HEK293 (cell line): ENCODE measurements around the gene FGD5.
A peak's percentile ranks its signal among the peaks of the same experiment; 100 is the strongest.

Source experiments
- BCL11A ChIP-seq: fragments of 450-650 bp; formaldehyde crosslinking; IDR thresholded peaks from 2 replicates; pipeline ENCODE4 v1.5.1; 2016; ENCODE audit warnings: low read depth, missing biosample characterization, missing genetic modification characterization
- BCL11B ChIP-seq: fragments of 450-650 bp; formaldehyde crosslinking; IDR thresholded peaks from 2 replicates; pipeline ENCODE4 v1.5.1; 2016; ENCODE audit warnings: low read depth, missing biosample characterization, missing genetic modification characterization
- BCL6B ChIP-seq: fragments of 450-650 bp; formaldehyde crosslinking; IDR thresholded peaks from 2 replicates; pipeline ENCODE4 v1.5.1; 2017; ENCODE audit warnings: missing biosample characterization, missing genetic modification characterization
- EGR2 ChIP-seq: fragments of 450-650 bp; formaldehyde crosslinking; IDR thresholded peaks from 2 replicates; pipeline ENCODE4 v1.5.1; 2016; ENCODE audit warnings: low read depth, missing biosample characterization, missing genetic modification characterization
- GLIS2 ChIP-seq: fragments of 450-650 bp; formaldehyde crosslinking; IDR thresholded peaks from 2 replicates; pipeline ENCODE4 v1.5.1; 2016; ENCODE audit warnings: missing biosample characterization, missing genetic modification characterization
- HIC1 ChIP-seq: fragments of 450-650 bp; formaldehyde crosslinking; IDR thresholded peaks from 2 replicates; pipeline ENCODE4 v1.5.1; 2016; ENCODE audit warnings: missing biosample characterization, missing genetic modification characterization
- HOXA7 ChIP-seq: sonication (generic); formaldehyde crosslinking; IDR thresholded peaks from 2 replicates; pipeline ENCODE4 v1.8.1; 2022; ENCODE audit warnings: missing genetic modification reagents, borderline replicate concordance
- HOXD13 ChIP-seq: sonication (generic); formaldehyde crosslinking; IDR thresholded peaks from 2 replicates; pipeline ENCODE4 v1.8.0; 2022; ENCODE audit warnings: missing genetic modification reagents, borderline replicate concordance
- MEIS1 ChIP-seq: sonication (generic); formaldehyde crosslinking; IDR thresholded peaks from 2 replicates; pipeline ENCODE4 v1.8.1; 2022; ENCODE audit warnings: missing genetic modification reagents, mild to moderate bottlenecking, borderline replicate concordance
- OVOL3 ChIP-seq: fragments of 450-650 bp; formaldehyde crosslinking; IDR thresholded peaks from 2 replicates; pipeline ENCODE4 v1.5.1; 2016; ENCODE audit warnings: missing biosample characterization, missing genetic modification characterization
- RBAK ChIP-seq: fragments of 450-650 bp; formaldehyde crosslinking; IDR thresholded peaks from 2 replicates; pipeline ENCODE4 v1.5.1; 2016; ENCODE audit warnings: missing biosample characterization, missing genetic modification characterization
- WT1 ChIP-seq: fragments of 450-650 bp; formaldehyde crosslinking; IDR thresholded peaks from 2 replicates; pipeline ENCODE4 v1.5.1; 2016; ENCODE audit warnings: missing biosample characterization, missing genetic modification characterization
- YY1 ChIP-seq: fragments of 450-650 bp; formaldehyde crosslinking; IDR thresholded peaks from 2 replicates; pipeline ENCODE4 v1.5.1; 2018; ENCODE audit warnings: missing biosample characterization, missing genetic modification characterization
- ZBTB21 ChIP-seq: fragments of 450-650 bp; formaldehyde crosslinking; IDR thresholded peaks from 2 replicates; pipeline ENCODE4 v1.5.1; 2017; ENCODE audit warnings: missing biosample characterization, missing genetic modification characterization
- ZBTB8A ChIP-seq: fragments of 450-650 bp; formaldehyde crosslinking; IDR thresholded peaks from 2 replicates; pipeline ENCODE4 v1.5.1; 2016; ENCODE audit warnings: missing biosample characterization, missing genetic modification characterization
- ZFHX2 ChIP-seq: fragments of 450-650 bp; formaldehyde crosslinking; conservative IDR thresholded peaks from 2 replicates; pipeline ENCODE4 v1.5.1; 2016; ENCODE audit warnings: missing biosample characterization, missing genetic modification characterization
- ZNF138 ChIP-seq: fragments of 450-650 bp; formaldehyde crosslinking; IDR thresholded peaks from 2 replicates; pipeline ENCODE4 v1.5.1; 2016; ENCODE audit warnings: missing biosample characterization, missing genetic modification characterization, borderline replicate concordance
- ZNF140 ChIP-seq: fragments of 450-650 bp; formaldehyde crosslinking; IDR thresholded peaks from 2 replicates; pipeline ENCODE4 v1.5.1; 2016; ENCODE audit warnings: missing biosample characterization, missing genetic modification characterization
- ZNF157 ChIP-seq: fragments of 450-650 bp; formaldehyde crosslinking; IDR thresholded peaks from 2 replicates; pipeline ENCODE4 v1.5.1; 2016; ENCODE audit warnings: missing biosample characterization, missing genetic modification characterization
- ZNF16 ChIP-seq: fragments of 450-650 bp; formaldehyde crosslinking; IDR thresholded peaks from 2 replicates; pipeline ENCODE4 v1.5.1; 2016; ENCODE audit warnings: low read depth, missing biosample characterization, missing genetic modification characterization
- ZNF169 ChIP-seq: fragments of 450-650 bp; formaldehyde crosslinking; IDR thresholded peaks from 2 replicates; pipeline ENCODE4 v1.5.1; 2016; ENCODE audit warnings: missing biosample characterization, missing genetic modification characterization
- ZNF202 ChIP-seq: fragments of 450-650 bp; formaldehyde crosslinking; IDR thresholded peaks from 2 replicates; pipeline ENCODE4 v1.5.1; 2016; ENCODE audit warnings: missing biosample characterization, missing genetic modification characterization, borderline replicate concordance
- ZNF239 ChIP-seq: fragments of 450-650 bp; formaldehyde crosslinking; IDR thresholded peaks from 2 replicates; pipeline ENCODE4 v1.5.1; 2016; ENCODE audit warnings: missing biosample characterization, missing genetic modification characterization
- ZNF248 ChIP-seq: fragments of 450-650 bp; formaldehyde crosslinking; IDR thresholded peaks from 2 replicates; pipeline ENCODE4 v1.5.1; 2017; ENCODE audit warnings: missing biosample characterization, missing genetic modification characterization
- ZNF350 ChIP-seq: fragments of 450-650 bp; formaldehyde crosslinking; IDR thresholded peaks from 2 replicates; pipeline ENCODE4 v1.5.0; 2017; ENCODE audit warnings: missing biosample characterization, mild to moderate bottlenecking, missing genetic modification characterization
- ZNF354C ChIP-seq: fragments of 450-650 bp; formaldehyde crosslinking; IDR thresholded peaks from 2 replicates; pipeline ENCODE4 v1.5.1; 2016; ENCODE audit warnings: missing biosample characterization, missing genetic modification characterization, low read depth, borderline replicate concordance
- ZNF366 ChIP-seq: fragments of 450-650 bp; formaldehyde crosslinking; conservative IDR thresholded peaks from 2 replicates; pipeline ENCODE4 v1.5.1; 2016; ENCODE audit warnings: missing biosample characterization, missing genetic modification characterization
- ZNF426 ChIP-seq: fragments of 450-650 bp; formaldehyde crosslinking; IDR thresholded peaks from 2 replicates; pipeline ENCODE4 v1.5.1; 2017; ENCODE audit warnings: missing biosample characterization, missing genetic modification characterization, mild to moderate bottlenecking, inconsistent platforms, moderate library complexity
- ZNF529 ChIP-seq: fragments of 450-650 bp; formaldehyde crosslinking; IDR thresholded peaks from 2 replicates; pipeline ENCODE4 v1.5.1; 2017; ENCODE audit warnings: missing genetic modification characterization, missing biosample characterization; ENCODE audit not compliant: insufficient replicate concordance
- ZNF548 ChIP-seq: fragments of 450-650 bp; formaldehyde crosslinking; IDR thresholded peaks from 2 replicates; pipeline ENCODE4 v1.5.1; 2016; ENCODE audit warnings: missing biosample characterization, missing genetic modification characterization
- ZNF76 ChIP-seq: fragments of 450-650 bp; formaldehyde crosslinking; IDR thresholded peaks from 2 replicates; pipeline ENCODE4; 2016; ENCODE audit warnings: low read depth, missing biosample characterization, missing genetic modification characterization, borderline replicate concordance
- ZNF843 ChIP-seq: fragments of 450-650 bp; formaldehyde crosslinking; IDR thresholded peaks from 2 replicates; pipeline ENCODE4 v1.5.1; 2016; ENCODE audit warnings: missing biosample characterization, missing genetic modification characterization
- ZSCAN4 ChIP-seq: fragments of 450-650 bp; formaldehyde crosslinking; IDR thresholded peaks from 2 replicates; pipeline ENCODE4 v1.5.1; 2017; ENCODE audit warnings: missing biosample characterization, missing genetic modification characterization
- TF ChIP-seq, protein P1 (sequence below): fragments of 450-650 bp; formaldehyde crosslinking; IDR thresholded peaks from 2 replicates; pipeline ENCODE4 v1.5.1; 2016; ENCODE audit warnings: missing biosample characterization, missing genetic modification characterization
- TF ChIP-seq, protein P2 (sequence below): fragments of 450-650 bp; formaldehyde crosslinking; IDR thresholded peaks from 2 replicates; pipeline ENCODE4 v1.5.1; 2017; ENCODE audit warnings: missing biosample characterization, missing genetic modification characterization

The FGD5 gene

GRCh38 chr3:14947100-14947885 lies 128.5 kb downstream of the FGD5 start, which contains the start of gene NR2C2 (continued):
- TF ChIP-seq ZSCAN4 (tag by site-specific recombination), result no peak
- TF ChIP-seq ZBTB21 (tag by site-specific recombination), result no peak
- peak; percentile 68 for TF ChIP-seq YY1 (tag by site-specific recombination)
- TF ChIP-seq, protein P1, sequence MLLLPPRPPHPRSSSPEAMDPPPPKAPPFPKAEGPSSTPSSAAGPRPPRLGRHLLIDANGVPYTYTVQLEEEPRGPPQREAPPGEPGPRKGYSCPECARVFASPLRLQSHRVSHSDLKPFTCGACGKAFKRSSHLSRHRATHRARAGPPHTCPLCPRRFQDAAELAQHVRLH (tag by site-specific recombination), result 0 out of 2 replicates have a peak, but pooled peaks have one; percentile 6
- TF ChIP-seq ZNF140 (tag by site-specific recombination), result no peak
- TF ChIP-seq ZNF529, result no peak
- peak; percentile 76 for TF ChIP-seq ZBTB8A (tag by site-specific recombination)
- peak; percentile 65 for TF ChIP-seq ZFHX2 (tag by site-specific recombination)
- TF ChIP-seq ZNF248 (tag by site-specific recombination), result no peak
- TF ChIP-seq ZNF76, result 0 out of 2 replicates have a peak, but pooled peaks have one; percentile 47
- no peak for TF ChIP-seq GLIS2
- no peak for TF ChIP-seq ZNF548 (tag by site-specific recombination)
- TF ChIP-seq ZNF16 (tag by site-specific recombination), result no peak
- no peak for TF ChIP-seq ZNF169 (tag by site-specific recombination)
- no peak for TF ChIP-seq ZNF350 (tag by site-specific recombination)
- no peak for TF ChIP-seq ZNF138 (tag by site-specific recombination)
- no peak for TF ChIP-seq ZNF426 (tag by site-specific recombination)
- peak; percentile 41 for TF ChIP-seq EGR2 (tag by site-specific recombination)
- no peak for TF ChIP-seq BCL6B (tag by site-specific recombination)
- no peak for TF ChIP-seq ZNF354C (tag by site-specific recombination)
- no peak for TF ChIP-seq WT1 (tag by site-specific recombination)
- no peak for TF ChIP-seq HOXA7 (CRISPR knock-in tag)
- no peak for TF ChIP-seq OVOL3 (tag by site-specific recombination)
- TF ChIP-seq RBAK (tag by site-specific recombination), result no peak
- TF ChIP-seq BCL11B (tag by site-specific recombination), result peak; percentile 96
- TF ChIP-seq, protein P2, sequence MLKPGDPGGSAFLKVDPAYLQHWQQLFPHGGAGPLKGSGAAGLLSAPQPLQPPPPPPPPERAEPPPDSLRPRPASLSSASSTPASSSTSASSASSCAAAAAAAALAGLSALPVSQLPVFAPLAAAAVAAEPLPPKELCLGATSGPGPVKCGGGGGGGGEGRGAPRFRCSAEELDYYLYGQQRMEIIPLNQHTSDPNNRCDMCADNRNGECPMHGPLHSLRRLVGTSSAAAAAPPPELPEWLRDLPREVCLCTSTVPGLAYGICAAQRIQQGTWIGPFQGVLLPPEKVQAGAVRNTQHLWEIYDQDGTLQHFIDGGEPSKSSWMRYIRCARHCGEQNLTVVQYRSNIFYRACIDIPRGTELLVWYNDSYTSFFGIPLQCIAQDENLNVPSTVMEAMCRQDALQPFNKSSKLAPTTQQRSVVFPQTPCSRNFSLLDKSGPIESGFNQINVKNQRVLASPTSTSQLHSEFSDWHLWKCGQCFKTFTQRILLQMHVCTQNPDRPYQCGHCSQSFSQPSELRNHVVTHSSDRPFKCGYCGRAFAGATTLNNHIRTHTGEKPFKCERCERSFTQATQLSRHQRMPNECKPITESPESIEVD, result no peak
- peak; percentile 45; the same call in 1 of the 2 replicates for TF ChIP-seq ZNF843 (tag by site-specific recombination)
- no peak for TF ChIP-seq ZNF157 (tag by site-specific recombination)
- TF ChIP-seq HIC1, result peak; percentile 93
- no peak for TF ChIP-seq ZNF366 (tag by site-specific recombination)
- TF ChIP-seq HOXD13, result no peak
- no peak for TF ChIP-seq ZNF202 (tag by site-specific recombination)
- TF ChIP-seq MEIS1 (CRISPR knock-in tag), result no peak
- TF ChIP-seq BCL11A (tag by site-specific recombination), result peak; percentile 79; the same call in 1 of the 2 replicates
- TF ChIP-seq ZNF239 (tag by site-specific recombination), result no peak
